Rectal smooth muscle tissue (tissue), 1 donor: ENCODE data around the gene PGC.
A peak's percentile ranks its signal among the peaks of the same experiment; 100 is the strongest.

Source experiments
- H3K27ac ChIP-seq: one replicate; pipeline ENCODE4 v1.7.0; 2013; ENCODE audit warnings: low read depth, low read length, inconsistent platforms
- H3K27me3 ChIP-seq: one replicate; pipeline ENCODE4 v1.7.0; 2013; ENCODE audit warnings: low read length; ENCODE audit not compliant: control insufficient read depth, insufficient read depth
- H3K36me3 ChIP-seq: one replicate; pipeline ENCODE4 v1.7.0; 2013; ENCODE audit warnings: low read length; ENCODE audit not compliant: control insufficient read depth, insufficient read depth
- H3K4me1 ChIP-seq: one replicate; pipeline ENCODE4 v1.7.0; 2013; ENCODE audit warnings: low read length; ENCODE audit not compliant: control insufficient read depth, insufficient read depth
- H3K4me3 ChIP-seq: one replicate; pipeline ENCODE4 v1.7.0; 2013; ENCODE audit warnings: low read length
- H3K9ac ChIP-seq: one replicate; pipeline ENCODE4 v1.7.0; 2013; ENCODE audit warnings: low read length

Gene PGC

DNA sequence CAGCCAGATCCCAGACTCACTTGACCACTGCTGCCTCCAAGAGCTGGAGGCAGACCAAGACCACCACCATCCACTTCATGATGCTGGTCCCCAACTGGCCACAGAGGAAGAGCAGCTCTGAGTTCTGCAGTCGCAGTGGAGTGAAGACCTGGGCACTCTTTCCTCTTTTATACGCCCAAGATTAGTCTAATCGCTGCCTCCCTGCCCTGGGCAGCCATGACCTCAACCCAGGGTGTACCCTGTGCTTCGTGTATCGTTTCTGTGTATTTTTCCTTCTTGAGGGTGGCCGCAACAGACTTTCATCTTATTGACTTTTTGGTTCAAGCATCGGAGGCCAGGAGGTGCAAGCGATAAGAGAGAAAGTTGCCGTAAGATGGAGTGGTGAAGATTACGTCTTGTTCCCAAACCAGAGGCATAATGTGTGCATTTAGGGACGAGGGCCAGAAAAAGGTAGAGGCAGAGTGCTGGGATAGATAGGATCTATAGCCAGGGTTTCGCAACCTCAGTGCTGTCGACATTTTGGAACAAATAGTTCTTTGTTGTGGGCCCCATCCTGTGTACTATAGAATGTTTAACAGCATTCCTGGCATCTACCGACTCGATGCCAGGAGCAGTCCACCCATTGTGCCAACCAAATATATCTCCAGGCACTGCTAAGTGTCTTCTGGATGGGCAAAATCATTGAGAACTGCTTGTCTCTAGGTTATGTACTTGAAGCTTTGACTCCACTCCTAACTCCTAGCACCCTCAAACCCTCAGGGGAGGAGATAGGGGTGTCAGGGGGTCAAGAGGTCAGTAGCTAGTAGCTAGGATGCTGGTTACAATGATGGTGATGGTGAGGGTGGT lies at the start of gene PGC:
Gene PGC, minus strand, starts transcription at position 142 of the 846 bp plus-strand sequence. Its CDS starts 63 bp downstream, at position 79.
- Histone ChIP-seq H3K36me3 (no peaks in the 10 kb centered on the region), H3K4me1 (no peaks in the 10 kb centered on the region), H3K4me3 (no peak within 1 kb of the TSS), H3K27ac (no peak within 1 kb of the TSS), H3K9ac (no peak within 1 kb of the TSS), H3K27me3 (no peaks in the 10 kb centered on the region)

- H3K27me3 ChIP-seq = no peaks in the 10 kb centered on the region
- H3K4me1 ChIP-seq = no peaks in the 10 kb centered on the region
- peaks cover 16% of the 10 kb centered on the region for H3K36me3 ChIP-seq
- H3K4me3 ChIP-seq = no peak overlapping the region
- no peak overlapping the region for H3K9ac ChIP-seq
- no peak overlapping the region for H3K27ac ChIP-seq
Measured at GRCh38 chr6:41796474-41796873, 49.3 kb upstream of the PGC start.

- Histone ChIP-seq H3K36me3 (peaks cover 27% of the 10 kb centered on the region), H3K27ac (no peak overlapping the region), H3K4me1 (no peaks in the 10 kb centered on the region)
Measured at GRCh38 chr6:41791984-41792383, 44.8 kb upstream of the PGC start.

GRCh38 chr6:41791305-41791704 lies 44.1 kb upstream of the PGC start:
- Histone ChIP-seq H3K36me3 (peaks cover 27% of the 10 kb centered on the region), H3K27ac (no peak overlapping the region), H3K9ac (no peak overlapping the region), H3K4me3 (no peak overlapping the region), H3K4me1 (no peaks in the 10 kb centered on the region), H3K27me3 (no peaks in the 10 kb centered on the region)

More at GRCh38 chr6:41791984-41792383, 44.8 kb upstream of the PGC start:
- H3K4me3 ChIP-seq = no peak overlapping the region
- no peak overlapping the region for H3K9ac ChIP-seq
- no peaks in the 10 kb centered on the region for H3K27me3 ChIP-seq

DNA sequence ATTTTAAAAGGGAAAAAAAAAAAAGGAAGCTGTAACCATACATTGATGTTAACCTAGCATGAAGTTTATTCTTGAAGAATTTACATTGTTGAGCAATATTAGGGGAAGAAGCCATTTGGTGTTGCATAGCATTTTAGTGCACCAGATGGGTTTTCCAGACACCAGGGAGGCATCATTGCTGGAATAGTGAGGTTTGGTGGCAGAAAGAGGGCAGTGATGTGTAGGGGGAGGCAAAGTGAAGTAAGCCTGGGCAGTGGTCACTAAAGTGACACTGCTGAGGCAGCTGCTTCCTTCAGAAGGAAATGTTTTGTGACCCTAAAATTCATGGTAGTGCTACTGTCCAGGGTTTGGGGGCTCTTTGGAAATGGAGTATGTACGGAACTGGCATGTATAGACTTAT lies 42.8 kb upstream of the PGC start:
- H3K4me1 ChIP-seq = peaks cover 2% of the 10 kb centered on the region
- no peak overlapping the region for H3K4me3 ChIP-seq
- H3K27me3 ChIP-seq = no peaks in the 10 kb centered on the region
- H3K36me3 ChIP-seq = peaks cover 26% of the 10 kb centered on the region
- H3K27ac ChIP-seq = no peak overlapping the region
- no peak overlapping the region for H3K9ac ChIP-seq

DNA sequence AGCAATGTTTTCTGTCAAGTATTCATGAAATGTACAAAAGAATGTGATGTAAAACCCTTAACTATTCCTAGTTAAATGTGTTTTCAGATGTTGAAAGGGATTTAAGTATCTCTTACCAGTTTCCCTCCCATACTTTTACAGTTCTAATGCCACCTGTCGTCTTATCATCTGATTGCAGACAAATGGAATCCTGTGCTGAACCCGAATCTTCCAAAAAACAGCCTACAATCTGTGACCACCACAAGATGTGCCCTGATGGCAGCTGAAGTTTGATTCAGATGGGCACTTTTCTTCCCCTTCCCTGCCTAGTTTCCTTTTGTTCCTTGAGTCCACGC lies 42.2 kb upstream of the PGC start:
- H3K4me1 ChIP-seq = peaks cover 2% of the 10 kb centered on the region
- H3K9ac ChIP-seq = no peak overlapping the region
- H3K4me3 ChIP-seq = no peak overlapping the region
- H3K27me3 ChIP-seq = no peaks in the 10 kb centered on the region
- no peak overlapping the region for H3K27ac ChIP-seq
- H3K36me3 ChIP-seq = peaks cover 22% of the 10 kb centered on the region

GRCh38 chr6:41787219-41787917 lies 40.2 kb upstream of the PGC start, which contains the start of gene TOMM6:
TOMM6 (plus strand) TSS chr6:41787694; CDS start chr6:41787698, 4 bp downstream.
- peak within 1 kb of the TSS; percentile 98 for H3K9ac ChIP-seq
- H3K4me3 ChIP-seq = peak within 1 kb of the TSS; percentile 97
- no peaks in the 10 kb centered on the region for H3K27me3 ChIP-seq
- peaks cover 2% of the 10 kb centered on the region for H3K4me1 ChIP-seq
- H3K27ac ChIP-seq = peak within 1 kb of the TSS; percentile 98
- H3K36me3 ChIP-seq = peaks cover 21% of the 10 kb centered on the region

- peak overlapping the region; percentile 97 for H3K4me3 ChIP-seq
- peak overlapping the region; percentile 98 for H3K27ac ChIP-seq
- H3K27me3 ChIP-seq = no peaks in the 10 kb centered on the region
- peak overlapping the region; percentile 98 for H3K9ac ChIP-seq
- H3K36me3 ChIP-seq = peaks cover 16% of the 10 kb centered on the region
- peaks cover 2% of the 10 kb centered on the region for H3K4me1 ChIP-seq
Measured at GRCh38 chr6:41786451-41787218, 39.4 kb upstream of the PGC start.

GRCh38 chr6:41785689-41786450 lies 38.7 kb upstream of the PGC start:
- Histone ChIP-seq H3K4me1 (peaks cover 7% of the 10 kb centered on the region), H3K36me3 (peaks cover 12% of the 10 kb centered on the region), H3K27me3 (no peaks in the 10 kb centered on the region), H3K4me3 (peak overlapping the region; percentile 63), H3K9ac (no peak overlapping the region), H3K27ac (peak overlapping the region; percentile 42)

- H3K4me3 ChIP-seq = no peak overlapping the region
- no peaks in the 10 kb centered on the region for H3K27me3 ChIP-seq
- no peak overlapping the region for H3K27ac ChIP-seq
- H3K9ac ChIP-seq = no peak overlapping the region
- peaks cover 7% of the 10 kb centered on the region for H3K4me1 ChIP-seq
- peaks cover 9% of the 10 kb centered on the region for H3K36me3 ChIP-seq
Measured at GRCh38 chr6:41785254-41785653, 38.1 kb upstream of the PGC start.

- H3K4me1 ChIP-seq = peaks cover 7% of the 10 kb centered on the region
- no peak overlapping the region for H3K27ac ChIP-seq
- no peak overlapping the region for H3K9ac ChIP-seq
- no peaks in the 10 kb centered on the region for H3K27me3 ChIP-seq
- H3K36me3 ChIP-seq = peaks cover 6% of the 10 kb centered on the region
- H3K4me3 ChIP-seq = no peak overlapping the region
Measured at GRCh38 chr6:41784581-41785171, 37.5 kb upstream of the PGC start.
